ENCODE results near the gene TPSAB1.

Gene TPSAB1

DNA sequence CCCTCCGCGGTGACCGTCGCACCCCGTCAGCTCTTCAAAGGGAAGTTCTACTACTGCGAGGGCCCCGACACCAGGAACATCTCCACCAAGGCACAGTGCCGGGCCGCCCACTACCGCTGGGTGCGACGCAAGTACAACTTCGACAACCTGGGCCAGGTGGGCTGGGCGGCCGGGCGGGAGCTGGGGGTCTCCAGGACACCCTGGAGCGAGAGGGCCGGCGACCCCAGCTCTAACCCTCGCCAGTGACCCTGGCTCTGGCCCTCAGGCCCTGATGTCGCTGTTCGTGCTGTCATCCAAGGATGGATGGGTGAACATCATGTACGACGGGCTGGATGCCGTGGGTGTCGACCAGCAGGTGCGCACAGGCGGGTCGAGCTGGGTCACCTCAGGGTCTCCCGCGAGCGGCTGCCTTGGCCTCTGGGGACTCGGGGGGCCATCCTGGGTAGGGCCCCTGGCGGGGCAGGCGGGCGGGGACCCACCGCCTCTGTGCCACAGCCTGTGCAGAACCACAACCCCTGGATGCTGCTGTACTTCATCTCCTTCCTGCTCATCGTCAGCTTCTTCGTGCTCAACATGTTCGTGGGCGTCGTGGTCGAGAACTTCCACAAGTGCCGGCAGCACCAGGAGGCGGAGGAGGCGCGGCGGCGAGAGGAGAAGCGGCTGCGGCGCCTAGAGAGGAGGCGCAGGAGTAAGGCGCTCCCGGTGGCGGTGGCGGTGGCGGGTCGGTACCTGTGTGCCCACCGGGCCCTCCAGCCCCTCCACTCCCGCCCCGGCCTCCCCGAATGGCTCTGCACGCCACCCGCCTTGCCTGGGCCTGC, 28.8 kb upstream of the TPSAB1 start:
- DNase-seq: no peak

DNA sequence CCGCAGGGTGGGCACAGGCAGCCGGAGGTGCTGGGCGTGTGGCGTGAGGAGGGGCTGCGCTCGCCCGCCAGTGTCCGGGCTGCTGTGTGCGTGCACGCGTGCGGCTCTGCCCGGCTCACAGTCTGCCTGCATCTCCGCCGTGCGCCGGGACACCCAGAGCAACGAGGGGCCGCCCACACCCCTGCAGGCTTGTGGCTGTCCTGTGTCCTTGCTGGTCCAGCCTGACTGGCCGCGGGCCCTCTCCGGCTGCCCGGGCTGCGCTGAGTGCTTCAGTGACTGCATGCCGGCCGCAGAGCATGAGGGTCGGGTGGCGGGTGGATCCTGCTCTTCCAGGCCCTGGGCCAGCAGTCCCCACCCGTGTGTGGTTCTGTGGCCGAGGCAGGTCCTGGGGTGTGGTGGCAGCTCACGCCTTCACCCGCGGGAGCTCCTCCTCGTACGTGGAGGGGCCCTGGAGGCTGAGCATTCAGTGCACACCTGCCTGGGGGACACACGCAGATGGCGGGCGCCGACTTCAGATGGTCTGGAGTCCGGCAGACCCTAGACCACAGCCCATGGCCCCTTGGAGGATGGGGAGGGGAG, 27.8 kb upstream of the TPSAB1 start:
- no peak for DNase-seq

DNA sequence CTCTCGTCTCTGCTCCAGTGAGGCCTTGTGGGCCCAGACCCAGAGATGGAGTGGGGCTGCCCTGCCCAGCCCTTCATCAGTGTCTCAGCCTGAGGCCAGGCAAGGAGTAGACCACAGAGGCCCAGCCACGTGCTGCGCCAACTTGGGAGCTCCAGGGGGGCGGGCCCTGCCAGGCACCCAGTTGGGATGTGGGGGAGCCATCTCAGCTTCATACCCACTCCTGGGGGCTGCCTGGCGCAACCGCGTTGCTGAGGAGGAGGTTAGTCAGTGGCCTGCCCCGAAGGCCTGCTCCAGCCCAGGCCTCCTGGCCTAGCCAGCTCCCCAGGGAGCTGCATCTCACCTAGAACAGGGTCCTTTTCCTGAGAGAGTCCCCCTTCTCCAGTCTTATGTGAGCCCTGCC, 27.3 kb upstream of the TPSAB1 start:
- DNase-seq: no peak

DNA sequence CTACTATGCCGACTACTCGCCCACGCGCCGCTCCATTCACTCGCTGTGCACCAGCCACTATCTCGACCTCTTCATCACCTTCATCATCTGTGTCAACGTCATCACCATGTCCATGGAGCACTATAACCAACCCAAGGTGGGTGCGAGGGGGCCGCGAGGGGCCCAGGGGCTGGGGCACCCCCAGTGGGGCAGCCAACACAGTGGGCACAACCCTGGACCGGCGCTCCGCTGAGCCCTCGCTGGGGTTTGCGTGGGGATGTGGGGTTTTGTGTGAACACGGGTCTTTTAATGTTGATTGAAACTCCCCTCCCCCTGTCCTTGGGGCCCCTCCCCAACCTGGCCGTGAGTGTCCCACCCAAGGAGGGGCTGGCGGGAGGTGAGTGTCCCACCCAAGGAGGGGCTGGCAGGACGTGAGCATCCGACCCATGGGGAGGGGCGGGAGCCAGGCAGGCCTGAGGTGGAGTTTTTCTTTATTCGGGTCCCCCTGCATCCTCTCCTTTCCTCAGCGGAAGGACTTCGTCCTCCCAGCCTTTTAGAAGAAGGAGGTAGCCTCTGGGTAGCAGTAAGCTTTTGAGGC, 26.6 kb upstream of the TPSAB1 start:
- DNase-seq: no peak

DNA sequence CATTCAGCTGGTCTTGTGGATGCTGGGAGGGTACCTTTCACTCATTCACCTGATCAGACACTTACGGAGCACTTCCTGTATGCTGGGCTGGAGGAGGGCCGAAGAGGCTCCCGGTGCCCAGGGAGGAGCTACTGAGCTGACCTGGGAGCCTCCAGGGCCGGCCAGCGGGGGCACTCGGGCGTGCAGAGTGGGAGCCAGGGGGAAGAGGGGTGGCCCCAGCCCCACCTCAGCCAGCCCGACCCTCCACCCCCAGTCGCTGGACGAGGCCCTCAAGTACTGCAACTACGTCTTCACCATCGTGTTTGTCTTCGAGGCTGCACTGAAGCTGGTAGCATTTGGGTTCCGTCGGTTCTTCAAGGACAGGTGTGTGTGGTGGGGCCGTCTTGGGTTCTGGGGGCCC, 25.8 kb upstream of the TPSAB1 start:
- DNase-seq: no peak

DNA sequence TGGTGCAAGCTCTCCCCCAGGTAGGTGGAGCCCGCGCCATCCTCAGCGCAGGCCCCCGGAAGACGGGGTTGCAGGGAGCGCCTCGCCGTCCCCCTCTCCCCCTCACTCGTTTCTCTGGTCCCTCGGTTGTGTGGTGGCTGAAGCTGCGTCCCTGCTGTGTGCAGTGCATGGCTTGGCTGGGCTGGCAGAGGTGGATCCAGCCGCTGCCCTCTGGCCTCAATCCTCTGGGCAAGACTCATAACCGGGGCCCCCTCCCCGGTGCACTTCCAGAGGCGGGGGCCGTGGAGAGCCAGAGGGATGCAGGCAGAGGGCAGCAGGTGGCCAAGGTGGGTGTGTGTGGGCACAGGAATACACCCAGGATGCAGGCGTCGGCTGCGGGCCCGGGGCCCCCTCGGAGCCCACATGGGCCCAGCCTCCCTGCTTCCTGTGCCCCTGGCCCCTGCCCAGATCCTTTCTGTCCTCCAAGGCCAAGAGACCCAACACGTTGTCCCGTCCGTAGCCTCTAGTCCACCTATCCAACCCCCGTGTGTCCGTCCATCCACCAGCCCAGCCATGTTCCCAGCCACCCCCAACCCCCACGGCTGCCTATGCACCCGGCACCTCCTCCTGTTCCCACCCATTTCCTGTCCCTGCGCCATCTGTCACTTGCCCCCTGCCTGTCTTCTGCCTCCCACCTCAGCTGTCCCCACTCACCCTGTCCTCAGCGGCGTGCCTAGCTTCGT, 24.8 kb upstream of the TPSAB1 start:
- DNase-seq: no peak

DNA sequence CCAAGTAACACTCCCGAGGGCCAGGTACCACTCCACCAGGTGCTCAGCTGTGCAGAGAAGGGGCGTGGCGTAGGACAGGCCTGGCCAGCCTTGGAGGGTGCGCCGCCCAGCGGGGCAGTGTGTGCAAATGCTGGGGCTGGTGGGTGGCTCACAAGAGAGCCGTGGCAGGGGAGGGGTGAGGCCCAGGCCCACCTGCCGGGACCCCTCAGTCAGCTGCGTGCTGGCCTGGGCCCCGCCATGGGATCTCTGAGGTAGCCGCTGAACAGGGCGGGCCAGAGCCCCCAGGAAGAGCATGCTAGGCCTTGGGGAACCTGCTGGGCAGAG, 24.2 kb upstream of the TPSAB1 start:
- no peak for DNase-seq

DNA sequence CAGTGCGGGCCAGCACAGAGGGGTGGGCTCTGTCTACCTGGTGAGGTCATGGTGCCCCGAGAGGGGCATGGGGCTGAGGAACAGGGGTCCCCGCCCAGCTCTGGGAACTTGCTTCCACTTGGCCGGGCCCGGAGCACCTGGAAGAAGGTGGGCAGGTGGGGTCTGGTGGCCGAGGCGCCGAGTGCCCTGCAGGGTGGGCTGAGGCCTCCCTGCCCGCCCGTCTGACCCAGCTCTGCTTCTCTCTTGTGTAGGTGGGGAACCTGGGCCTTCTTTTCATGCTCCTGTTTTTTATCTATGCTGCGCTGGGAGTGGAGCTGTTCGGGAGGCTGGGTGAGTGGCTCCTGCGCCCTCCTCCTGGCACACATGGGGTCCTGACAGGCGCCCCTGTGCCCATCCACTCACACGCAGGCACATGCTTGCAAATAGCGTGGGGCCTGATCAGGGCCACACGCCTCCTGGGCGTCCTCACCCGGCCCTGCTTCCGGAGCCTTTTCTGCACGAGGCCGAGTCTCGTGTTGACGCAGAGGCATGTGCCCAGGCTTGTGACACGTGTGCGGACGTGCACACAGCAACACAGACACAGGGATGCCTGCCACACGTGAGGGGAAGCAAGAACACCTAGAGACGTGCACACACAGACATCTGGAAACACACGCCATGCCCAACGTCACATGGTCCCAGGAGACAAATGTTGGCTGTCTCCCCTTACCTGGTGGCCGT, 23.7 kb upstream of the TPSAB1 start:
- no peak for DNase-seq

DNA sequence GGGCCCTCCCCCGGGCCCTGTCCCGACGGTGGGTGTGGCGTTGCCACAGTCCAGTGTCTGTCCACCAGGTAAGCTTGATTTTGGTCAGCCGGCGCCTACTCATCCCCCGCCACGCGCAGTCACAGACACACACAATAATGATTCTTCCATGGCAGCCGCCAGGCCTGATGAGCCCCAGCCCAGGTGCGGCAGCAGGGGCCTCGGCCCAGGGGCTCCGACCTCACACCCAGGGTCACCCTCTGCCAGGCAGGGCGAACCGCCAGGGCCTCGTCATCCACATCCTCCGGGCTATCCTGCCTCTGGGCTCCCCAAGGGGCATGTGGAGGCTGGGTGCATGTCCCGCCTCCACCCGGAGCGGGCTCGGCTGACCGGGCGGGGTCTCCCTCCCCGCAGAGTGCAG, 23.0 kb upstream of the TPSAB1 start:
- DNase-seq: no peak

DNA sequence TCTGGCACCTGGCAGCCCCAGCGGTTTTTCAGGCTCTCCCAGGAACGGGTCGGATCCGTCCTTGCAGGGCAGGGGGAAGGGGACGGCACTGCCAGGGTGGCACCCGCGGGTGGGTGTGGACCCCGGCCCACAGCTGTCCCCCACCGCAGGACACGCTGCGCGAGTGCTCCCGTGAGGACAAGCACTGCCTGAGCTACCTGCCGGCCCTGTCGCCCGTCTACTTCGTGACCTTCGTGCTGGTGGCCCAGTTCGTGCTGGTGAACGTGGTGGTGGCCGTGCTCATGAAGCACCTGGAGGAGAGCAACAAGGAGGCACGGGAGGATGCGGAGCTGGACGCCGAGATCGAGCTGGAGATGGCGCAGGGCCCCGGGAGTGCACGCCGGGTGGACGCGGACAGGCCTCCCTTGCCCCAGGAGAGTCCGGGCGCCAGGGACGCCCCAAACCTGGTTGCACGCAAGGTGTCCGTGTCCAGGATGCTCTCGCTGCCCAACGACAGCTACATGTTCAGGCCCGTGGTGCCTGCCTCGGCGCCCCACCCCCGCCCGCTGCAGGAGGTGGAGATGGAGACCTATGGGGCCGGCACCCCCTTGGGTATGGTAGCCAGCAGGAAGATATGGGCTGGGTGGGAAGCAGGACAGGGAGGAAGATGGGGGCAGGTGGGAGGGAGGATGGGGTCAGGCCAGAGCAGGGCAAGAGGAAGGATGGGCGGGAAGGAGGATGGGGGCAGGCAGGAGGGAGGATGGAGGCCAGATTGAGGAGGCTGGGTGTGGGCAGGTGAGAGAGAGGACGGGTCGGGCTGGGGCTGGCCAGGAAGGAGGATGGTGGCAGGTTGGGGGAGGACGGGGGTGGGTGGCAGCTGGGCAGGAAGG, 22.2 kb upstream of the TPSAB1 start:
- DNase-seq: no peak

DNA sequence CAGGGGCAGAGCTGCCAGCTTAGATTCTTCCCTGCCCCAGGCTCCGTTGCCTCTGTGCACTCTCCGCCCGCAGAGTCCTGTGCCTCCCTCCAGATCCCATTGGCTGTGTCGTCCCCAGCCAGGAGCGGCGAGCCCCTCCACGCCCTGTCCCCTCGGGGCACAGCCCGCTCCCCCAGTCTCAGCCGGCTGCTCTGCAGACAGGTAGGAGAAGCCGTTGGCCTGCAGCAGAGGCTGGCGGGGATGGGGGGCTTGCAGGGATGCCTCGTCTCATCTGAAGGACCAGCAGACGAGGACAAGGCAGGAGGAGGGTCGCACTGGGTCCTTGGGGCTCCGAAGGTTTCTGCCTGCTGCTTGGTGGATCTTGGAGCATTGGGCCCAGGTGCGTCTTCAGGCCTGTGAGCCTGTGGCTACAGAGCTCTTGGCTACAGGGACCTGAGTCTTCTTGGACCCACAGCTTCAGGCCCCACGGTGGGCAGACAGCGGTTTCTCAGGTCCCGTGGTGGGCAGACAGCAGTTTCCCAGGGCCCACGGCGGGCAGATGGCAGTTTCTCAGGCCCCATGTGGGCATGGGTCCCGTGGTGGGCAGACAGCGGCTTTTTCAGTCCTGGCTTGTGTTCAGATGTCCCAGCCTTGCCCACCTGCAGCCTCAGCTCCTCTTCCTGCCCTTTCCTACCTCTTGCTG, 21.4 kb upstream of the TPSAB1 start:
- DNase-seq: no peak

DNA sequence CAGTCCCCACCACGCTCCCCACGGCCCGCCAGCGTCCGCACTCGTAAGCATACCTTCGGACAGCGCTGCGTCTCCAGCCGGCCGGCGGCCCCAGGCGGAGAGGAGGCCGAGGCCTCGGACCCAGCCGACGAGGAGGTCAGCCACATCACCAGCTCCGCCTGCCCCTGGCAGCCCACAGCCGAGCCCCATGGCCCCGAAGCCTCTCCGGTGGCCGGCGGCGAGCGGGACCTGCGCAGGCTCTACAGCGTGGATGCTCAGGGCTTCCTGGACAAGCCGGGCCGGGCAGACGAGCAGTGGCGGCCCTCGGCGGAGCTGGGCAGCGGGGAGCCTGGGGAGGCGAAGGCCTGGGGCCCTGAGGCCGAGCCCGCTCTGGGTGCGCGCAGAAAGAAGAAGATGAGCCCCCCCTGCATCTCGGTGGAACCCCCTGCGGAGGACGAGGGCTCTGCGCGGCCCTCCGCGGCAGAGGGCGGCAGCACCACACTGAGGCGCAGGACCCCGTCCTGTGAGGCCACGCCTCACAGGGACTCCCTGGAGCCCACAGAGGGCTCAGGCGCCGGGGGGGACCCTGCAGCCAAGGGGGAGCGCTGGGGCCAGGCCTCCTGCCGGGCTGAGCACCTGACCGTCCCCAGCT, 20.3 kb upstream of the TPSAB1 start:
- no peak for DNase-seq

DNA sequence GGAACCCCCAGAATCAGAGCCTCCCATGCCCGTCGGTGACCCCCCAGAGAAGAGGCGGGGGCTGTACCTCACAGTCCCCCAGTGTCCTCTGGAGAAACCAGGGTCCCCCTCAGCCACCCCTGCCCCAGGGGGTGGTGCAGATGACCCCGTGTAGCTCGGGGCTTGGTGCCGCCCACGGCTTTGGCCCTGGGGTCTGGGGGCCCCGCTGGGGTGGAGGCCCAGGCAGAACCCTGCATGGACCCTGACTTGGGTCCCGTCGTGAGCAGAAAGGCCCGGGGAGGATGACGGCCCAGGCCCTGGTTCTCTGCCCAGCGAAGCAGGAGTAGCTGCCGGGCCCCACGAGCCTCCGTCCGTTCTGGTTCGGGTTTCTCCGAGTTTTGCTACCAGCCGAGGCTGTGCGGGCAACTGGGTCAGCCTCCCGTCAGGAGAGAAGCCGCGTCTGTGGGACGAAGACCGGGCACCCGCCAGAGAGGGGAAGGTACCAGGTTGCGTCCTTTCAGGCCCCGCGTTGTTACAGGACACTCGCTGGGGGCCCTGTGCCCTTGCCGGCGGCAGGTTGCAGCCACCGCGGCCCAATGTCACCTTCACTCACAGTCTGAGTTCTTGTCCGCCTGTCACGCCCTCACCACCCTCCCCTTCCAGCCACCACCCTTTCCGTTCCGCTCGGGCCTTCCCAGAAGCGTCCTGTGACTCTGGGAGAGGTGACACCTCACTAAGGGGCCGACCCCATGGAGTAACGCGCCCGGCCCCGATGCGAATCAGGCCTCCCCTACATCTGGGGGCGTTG, 19.5 kb upstream of the TPSAB1 start:
- DNase-seq: no peak

DNA sequence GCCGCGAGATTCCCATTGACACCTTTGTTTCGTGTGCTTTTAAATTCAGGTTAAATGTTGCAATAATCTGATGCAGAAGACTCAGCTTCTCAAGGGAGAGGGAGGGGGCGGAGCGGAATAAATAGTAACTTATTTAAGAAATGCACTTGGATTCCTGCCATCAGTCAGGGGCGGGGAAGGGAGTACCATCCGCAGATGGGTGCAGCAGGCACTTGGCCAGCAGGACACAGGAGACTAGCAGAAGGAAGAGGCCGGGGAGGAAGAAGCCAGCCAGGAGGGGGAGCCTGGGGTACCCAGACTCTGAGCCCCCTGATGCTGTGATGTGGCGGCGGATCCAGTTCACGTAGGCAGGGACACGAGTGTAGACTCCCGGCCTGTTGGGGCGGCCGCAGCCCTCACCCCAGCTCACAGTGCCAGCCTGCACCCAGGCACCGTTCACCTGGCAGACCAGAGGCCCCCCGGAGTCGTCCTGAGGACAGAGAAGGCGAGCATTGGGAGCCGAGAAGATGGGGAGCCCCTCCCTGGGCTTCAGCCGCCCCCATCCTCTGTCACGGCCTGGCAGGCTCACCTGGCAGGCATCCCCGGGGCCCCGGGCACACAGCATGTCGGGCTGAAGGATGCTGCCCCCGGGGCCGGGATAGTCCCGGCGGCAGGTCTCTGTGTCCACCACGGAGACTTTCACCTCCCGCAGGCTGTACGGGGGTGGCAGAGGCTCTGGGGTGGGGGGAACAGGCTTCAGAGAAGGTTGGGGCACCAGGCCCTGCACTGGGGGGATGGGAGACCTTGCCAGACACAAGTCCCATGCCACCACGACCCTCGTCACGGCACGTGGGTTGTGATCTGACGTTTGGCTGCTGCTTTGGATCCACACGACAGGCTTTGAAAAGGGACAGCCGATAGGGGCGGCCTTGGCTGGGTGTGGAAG, 18.6 kb upstream of the TPSAB1 start:
- no peak for DNase-seq

DNA sequence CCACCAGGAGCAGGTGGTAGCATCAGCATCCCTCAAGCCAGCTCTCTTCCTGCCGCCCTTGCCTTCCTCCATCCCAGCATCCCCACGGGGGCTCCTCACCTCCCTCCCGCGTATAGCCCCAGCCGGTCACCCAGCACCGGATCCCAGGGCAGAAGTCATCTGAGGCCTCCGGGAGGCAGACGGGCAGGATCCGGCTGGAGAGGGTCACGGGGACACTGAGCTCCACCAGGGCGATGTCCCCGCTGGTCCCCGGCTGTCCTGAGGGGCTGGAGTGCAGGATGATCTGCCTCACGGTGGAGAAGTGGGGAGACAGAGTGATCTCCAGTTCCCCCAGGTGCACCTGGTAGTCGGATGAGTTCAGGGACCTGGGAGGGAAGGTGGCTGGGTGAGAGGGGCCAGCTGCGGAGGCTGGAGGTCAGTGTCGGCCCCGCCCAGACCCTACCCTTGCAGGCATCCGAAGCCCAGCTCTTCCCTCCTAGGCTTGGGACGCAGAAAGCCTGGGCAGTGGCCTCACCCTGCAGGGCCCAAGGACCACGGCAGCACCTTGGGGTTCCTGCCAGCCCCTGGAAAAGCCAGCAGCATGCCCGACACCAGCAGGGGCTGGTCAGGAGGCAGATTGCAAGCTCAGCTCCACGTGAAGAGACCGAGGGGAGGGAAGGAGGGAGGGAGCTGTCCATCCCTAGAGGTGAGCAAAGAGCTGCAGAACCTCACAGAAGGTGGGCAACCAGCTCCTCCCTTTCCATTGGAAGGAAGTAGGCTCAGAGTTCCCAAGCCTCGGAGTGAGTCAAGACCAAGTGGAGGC, 17.8 kb upstream of the TPSAB1 start:
- no peak for DNase-seq

DNA sequence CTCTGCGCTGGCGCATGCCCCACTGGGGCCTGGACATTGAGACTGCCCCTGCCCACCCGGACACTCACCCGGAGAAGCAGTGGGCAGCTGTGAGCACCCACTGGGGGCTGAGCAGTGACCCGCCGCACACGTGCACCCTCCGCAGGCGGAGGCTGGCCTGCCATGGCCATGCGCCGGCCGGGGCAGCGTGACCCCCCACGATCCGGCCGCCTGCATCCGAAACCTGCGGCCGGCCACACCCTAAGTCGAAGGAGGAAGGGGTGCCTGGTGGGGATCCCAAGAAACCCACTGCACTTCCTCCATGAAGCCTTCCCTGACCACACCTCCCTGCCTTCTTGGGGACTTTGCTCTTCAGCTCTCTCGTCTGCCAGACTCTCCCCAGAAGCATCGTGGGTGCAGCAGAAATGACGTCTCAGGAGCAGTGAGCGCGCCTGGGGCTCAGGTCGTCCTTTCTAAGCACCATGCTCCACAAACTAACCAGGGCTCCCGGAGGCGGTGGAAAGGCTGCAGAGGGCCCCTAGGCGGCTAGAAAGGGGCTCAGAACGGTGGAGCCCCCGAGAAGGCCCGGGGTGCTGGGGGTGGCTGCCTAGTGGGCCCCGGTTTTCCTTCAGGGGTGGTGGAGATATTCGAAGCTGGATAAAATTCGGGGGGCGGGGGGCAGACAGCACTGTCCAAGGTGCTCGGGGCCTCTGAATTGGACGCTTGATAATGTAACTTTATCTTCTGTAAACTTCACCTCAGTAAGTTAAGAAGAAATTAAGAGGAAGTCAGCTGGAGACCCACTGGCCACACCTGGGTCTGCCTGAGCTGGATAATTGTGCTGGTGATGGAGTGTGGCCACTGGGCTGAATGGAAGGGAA, 16.9 kb upstream of the TPSAB1 start:
- DNase-seq: no peak

DNA sequence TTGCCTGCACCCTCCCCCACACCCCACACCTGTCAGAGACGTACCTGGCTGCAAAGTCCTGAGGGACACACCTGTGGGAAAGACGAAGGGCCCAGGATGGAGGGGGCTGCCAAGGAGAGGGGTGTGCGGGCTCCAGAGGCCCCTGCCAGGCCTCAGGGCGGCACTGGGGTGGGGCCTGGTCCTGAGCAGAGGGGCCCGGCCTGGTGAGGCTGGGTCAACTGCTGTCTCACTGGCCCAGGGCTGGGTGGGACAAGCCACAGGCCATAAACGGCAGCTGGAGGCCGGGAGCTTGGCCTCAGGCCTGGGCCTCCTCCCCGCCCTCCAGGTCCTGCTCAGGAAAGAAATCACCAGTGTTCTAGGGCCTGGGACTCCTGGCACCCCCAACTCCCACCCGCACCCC, 15.9 kb upstream of the TPSAB1 start:
- DNase-seq: no peak
